Body of pancreas (tissue), 4 donors: ENCODE results near the gene LANCL2.

Experiments used
- POLR2A ChIP-seq, 3 donors: fragments of 450-650 bp; IDR thresholded peaks; one replicate each; pipeline ENCODE4 v1.6.1; 2016; ENCODE audit warnings: antibody characterized with exemption in 3 of 3, mild to moderate bottlenecking in 2 of 3
- TF ChIP-seq, protein P1 (sequence below), 7 experiments: fragments of 450-650 bp in 4 of 7; fragments of 200-600 bp in 3 of 7; sonication (generic) in 3 of 7; IDR thresholded peaks; one replicate each; pipeline ENCODE4 v1.5.1; 2016 to 2019; ENCODE audit warnings: antibody characterized with exemption in 7 of 7

DNA sequence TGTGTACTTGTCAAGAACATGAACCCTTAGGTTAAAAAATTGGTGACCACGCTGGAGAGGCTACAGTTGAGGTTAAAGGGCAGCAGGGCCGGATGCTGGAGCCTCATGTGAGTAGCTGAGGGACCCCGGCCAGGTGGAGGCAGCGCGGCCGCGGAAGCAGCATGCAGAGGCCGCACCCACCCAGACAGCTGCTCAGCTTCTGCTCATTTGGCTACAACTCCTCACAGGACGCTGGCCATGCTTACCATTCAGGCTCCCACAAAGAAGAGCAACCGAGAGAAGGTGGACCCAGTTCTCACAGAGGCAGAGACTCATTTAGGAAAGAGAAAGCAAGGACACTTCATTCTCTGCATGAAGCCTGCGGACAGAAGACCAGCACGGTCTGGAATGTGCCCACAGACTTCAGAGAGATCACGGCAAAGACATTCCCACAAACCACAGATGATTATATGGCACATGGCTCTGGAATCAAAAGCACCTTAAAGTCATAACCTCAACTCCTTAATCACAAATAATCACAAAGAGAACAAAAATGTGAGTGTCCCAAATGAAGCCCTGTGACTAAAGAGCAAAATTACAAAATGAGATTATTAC, 112.7 kb downstream of the LANCL2 start:
- TF ChIP-seq, protein P1, sequence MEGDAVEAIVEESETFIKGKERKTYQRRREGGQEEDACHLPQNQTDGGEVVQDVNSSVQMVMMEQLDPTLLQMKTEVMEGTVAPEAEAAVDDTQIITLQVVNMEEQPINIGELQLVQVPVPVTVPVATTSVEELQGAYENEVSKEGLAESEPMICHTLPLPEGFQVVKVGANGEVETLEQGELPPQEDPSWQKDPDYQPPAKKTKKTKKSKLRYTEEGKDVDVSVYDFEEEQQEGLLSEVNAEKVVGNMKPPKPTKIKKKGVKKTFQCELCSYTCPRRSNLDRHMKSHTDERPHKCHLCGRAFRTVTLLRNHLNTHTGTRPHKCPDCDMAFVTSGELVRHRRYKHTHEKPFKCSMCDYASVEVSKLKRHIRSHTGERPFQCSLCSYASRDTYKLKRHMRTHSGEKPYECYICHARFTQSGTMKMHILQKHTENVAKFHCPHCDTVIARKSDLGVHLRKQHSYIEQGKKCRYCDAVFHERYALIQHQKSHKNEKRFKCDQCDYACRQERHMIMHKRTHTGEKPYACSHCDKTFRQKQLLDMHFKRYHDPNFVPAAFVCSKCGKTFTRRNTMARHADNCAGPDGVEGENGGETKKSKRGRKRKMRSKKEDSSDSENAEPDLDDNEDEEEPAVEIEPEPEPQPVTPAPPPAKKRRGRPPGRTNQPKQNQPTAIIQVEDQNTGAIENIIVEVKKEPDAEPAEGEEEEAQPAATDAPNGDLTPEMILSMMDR (IDR thresholded peaks at IDR 0.05): no peak
- no peak for TF ChIP-seq POLR2A (IDR thresholded peaks at IDR 0.05)
